ENCODE results near the gene ZDHHC14. TPM values are rescaled to one million over a fixed set of nuclear protein-coding genes. Genes with fewer than 3 reads are reported as not detected.

ZDHHC14 gene
- total RNA-seq, 1 donor from 2014 or later: 5.1 TPM

- Mint-ChIP-seq H3K4me3 (ENCODE audit: unreplicated experiment) (no peak overlapping the region), H3K9me3 (ENCODE audit: unreplicated experiment) (peaks cover 6% of the 10 kb centered on the region), H3K4me1 (ENCODE audit: low read depth, unreplicated experiment) (peaks cover 36% of the 10 kb centered on the region), H3K36me3 (ENCODE audit: unreplicated experiment) (no peaks in the 10 kb centered on the region), H3K27ac (ENCODE audit: unreplicated experiment) (no peak overlapping the region), H3K27me3 (ENCODE audit: unreplicated experiment) (peaks cover 3% of the 10 kb centered on the region)
- no peak for TF ChIP-seq CTCF (IDR thresholded peaks at IDR 0.05; ENCODE audit: partially characterized antibody, unreplicated experiment)
- DNase-seq: no peak
These were observed 153.3 kb downstream of the ZDHHC14 start for GRCh38 chr6:157534134-157534871.

- Mint-ChIP-seq H3K27me3 (ENCODE audit: unreplicated experiment) (peaks cover 3% of the 10 kb centered on the region), H3K36me3 (ENCODE audit: unreplicated experiment) (no peaks in the 10 kb centered on the region), H3K4me3 (ENCODE audit: unreplicated experiment) (no peak overlapping the region), H3K27ac (ENCODE audit: unreplicated experiment) (no peak overlapping the region), H3K4me1 (ENCODE audit: low read depth, unreplicated experiment) (peaks cover 36% of the 10 kb centered on the region), H3K9me3 (ENCODE audit: unreplicated experiment) (peaks cover 8% of the 10 kb centered on the region)
- no peak for DNase-seq
- no peak for TF ChIP-seq CTCF (IDR thresholded peaks at IDR 0.05; ENCODE audit: partially characterized antibody, unreplicated experiment)
These were observed 154.0 kb downstream of the ZDHHC14 start for GRCh38 chr6:157534977-157535339.

- TF ChIP-seq CTCF (IDR thresholded peaks at IDR 0.05; ENCODE audit: partially characterized antibody, unreplicated experiment): no peak
- H3K27ac Mint-ChIP-seq (ENCODE audit: unreplicated experiment): no peak overlapping the region
- no peak for DNase-seq
These were observed 154.6 kb downstream of the ZDHHC14 start for GRCh38 chr6:157535340-157536222.

GRCh38 chr6:157536223-157536545 lies 155.2 kb downstream of the ZDHHC14 start:
- peaks cover 3% of the 10 kb centered on the region for H3K27me3 Mint-ChIP-seq (ENCODE audit: unreplicated experiment)
- H3K4me3 Mint-ChIP-seq (ENCODE audit: unreplicated experiment): no peak overlapping the region
- no peak for DNase-seq
- peaks cover 8% of the 10 kb centered on the region for H3K9me3 Mint-ChIP-seq (ENCODE audit: unreplicated experiment)
- no peak for TF ChIP-seq CTCF (IDR thresholded peaks at IDR 0.05; ENCODE audit: partially characterized antibody, unreplicated experiment)
- H3K27ac Mint-ChIP-seq (ENCODE audit: unreplicated experiment): no peak overlapping the region
- H3K4me1 Mint-ChIP-seq (ENCODE audit: low read depth, unreplicated experiment): peaks cover 32% of the 10 kb centered on the region
- H3K36me3 Mint-ChIP-seq (ENCODE audit: unreplicated experiment): no peaks in the 10 kb centered on the region

More at GRCh38 chr6:157535340-157536222, 154.6 kb downstream of the ZDHHC14 start:
- H3K4me1 Mint-ChIP-seq (ENCODE audit: low read depth, unreplicated experiment): peaks cover 36% of the 10 kb centered on the region
- peaks cover 8% of the 10 kb centered on the region for H3K9me3 Mint-ChIP-seq (ENCODE audit: unreplicated experiment)
- H3K36me3 Mint-ChIP-seq (ENCODE audit: unreplicated experiment): no peaks in the 10 kb centered on the region
- no peak overlapping the region for H3K4me3 Mint-ChIP-seq (ENCODE audit: unreplicated experiment)
- peaks cover 3% of the 10 kb centered on the region for H3K27me3 Mint-ChIP-seq (ENCODE audit: unreplicated experiment)

GRCh38 chr6:157537556-157537955 lies 156.6 kb downstream of the ZDHHC14 start:
- Mint-ChIP-seq H3K4me3 (ENCODE audit: unreplicated experiment) (no peak overlapping the region), H3K27me3 (ENCODE audit: unreplicated experiment) (peaks cover 7% of the 10 kb centered on the region), H3K4me1 (ENCODE audit: low read depth, unreplicated experiment) (peaks cover 33% of the 10 kb centered on the region), H3K27ac (ENCODE audit: unreplicated experiment) (no peak overlapping the region), H3K9me3 (ENCODE audit: unreplicated experiment) (peaks cover 10% of the 10 kb centered on the region), H3K36me3 (ENCODE audit: unreplicated experiment) (peaks cover 8% of the 10 kb centered on the region)
- no peak for TF ChIP-seq CTCF (IDR thresholded peaks at IDR 0.05; ENCODE audit: partially characterized antibody, unreplicated experiment)
- no peak for DNase-seq

All from glutamatergic neuron (in vitro differentiated cells).